NCI-H1436 (cell line): Measurements from ENCODE around the gene SOX8.

ENCODE experiments used
- DNase-seq: peaks from one replicate; lab custom pipeline; 2025; lab: John Stamatoyannopoulos, UW

Gene SOX8

DNA sequence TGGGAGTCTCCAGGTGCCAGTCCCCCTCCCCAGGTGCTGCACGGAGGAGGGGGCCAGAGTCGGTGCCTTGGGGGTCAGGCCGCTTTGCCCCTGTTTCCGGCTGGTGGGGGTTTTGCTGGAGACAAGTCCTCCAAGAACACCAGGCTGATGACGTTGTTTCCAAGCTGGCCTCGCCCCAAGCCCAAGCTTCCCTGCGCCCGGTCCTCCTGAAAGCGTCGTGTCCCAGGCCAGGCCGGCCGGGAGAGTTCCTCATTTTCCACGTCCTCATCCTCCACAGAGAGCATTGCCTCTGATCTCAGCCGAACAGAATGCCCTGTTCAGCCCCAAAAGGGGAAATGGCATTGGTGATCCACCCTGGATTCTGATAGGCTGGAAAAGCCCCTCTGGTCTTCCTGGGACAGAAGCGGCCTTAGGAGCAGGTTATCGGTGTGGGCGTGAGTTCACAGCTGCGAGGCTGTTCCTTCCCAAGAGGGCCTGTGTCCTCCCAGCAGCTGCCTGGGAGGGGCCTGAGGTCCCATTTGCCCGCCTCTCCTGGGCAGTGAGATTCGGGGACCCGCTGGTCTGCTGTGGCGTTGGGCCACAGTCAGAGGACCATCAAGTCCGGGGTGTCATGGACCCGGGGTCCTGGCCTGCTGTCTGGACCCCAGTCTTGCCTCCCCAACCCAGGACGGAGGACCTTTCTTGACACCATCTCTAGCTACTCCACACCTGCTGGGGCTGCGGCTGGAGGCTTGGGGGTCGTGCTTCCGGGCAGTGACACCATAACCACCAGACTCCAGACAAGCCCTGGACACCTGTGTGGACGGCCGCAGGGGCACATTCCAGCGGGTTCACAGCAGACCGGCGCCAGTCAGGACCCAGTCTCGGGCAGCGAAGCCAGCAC lies 7.1 kb downstream of the SOX8 start:
- no peak for DNase-seq

DNA sequence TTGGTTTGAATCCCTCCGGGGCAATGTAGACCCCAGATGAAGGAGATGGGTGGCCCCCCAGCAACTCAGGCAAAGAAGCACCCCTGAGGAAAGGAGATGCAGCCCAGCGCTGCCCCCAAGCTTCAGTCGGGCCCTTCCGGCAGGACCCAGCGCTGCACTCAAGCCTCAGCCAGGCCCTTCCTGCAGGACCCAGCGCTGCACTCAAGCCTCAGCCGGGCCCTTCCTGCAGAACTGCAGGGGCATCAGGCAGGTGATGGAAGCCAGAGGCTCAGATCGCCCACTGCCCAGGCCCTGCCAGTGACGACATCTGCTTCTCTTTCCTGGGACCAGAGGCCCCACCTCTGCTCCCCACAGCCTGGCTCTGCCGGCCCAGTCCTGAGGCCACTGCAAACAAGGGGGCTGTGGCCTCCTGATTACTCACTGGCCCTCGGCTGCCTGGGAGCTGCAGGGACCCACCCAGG lies 7.8 kb downstream of the SOX8 start:
- DNase-seq: no peak

- DNase-seq: no peak
Observed at GRCh38 chr16:990516-991291, 9.1 kb downstream of the SOX8 start.

- no peak for DNase-seq
Observed at GRCh38 chr16:991345-991744, 9.8 kb downstream of the SOX8 start.

- DNase-seq: no peak
Observed at GRCh38 chr16:991773-992172, 10.2 kb downstream of the SOX8 start.

- DNase-seq: no peak
Observed at GRCh38 chr16:993731-994130, 12.2 kb downstream of the SOX8 start.

- no peak for DNase-seq
Observed at GRCh38 chr16:995087-995486, 13.5 kb downstream of the SOX8 start.

- no peak for DNase-seq
Observed at GRCh38 chr16:995783-996182, 14.2 kb downstream of the SOX8 start.

DNA sequence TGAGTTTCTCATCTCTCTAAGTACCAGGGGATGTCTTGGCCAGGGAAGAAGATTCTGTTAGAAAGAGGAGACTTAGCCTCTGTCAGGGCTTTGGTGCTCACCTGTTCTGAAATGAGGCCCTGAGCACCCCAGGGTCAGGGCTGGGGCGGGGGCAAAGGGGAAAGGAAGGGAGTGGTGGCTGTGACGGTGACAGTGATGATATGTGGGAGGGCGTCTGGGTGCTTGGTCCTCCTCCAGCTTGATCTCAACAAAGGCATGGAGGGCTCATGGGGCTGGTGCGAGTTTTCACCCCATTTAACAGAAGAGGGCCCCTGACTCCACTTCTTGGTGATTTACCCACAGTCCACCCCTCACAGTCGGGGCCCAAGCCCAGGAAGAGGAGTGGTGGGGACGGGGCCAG lies 15.1 kb downstream of the SOX8 start:
- no peak for DNase-seq

- DNase-seq: no peak
Observed at GRCh38 chr16:997440-998051, 16.0 kb downstream of the SOX8 start.

DNA sequence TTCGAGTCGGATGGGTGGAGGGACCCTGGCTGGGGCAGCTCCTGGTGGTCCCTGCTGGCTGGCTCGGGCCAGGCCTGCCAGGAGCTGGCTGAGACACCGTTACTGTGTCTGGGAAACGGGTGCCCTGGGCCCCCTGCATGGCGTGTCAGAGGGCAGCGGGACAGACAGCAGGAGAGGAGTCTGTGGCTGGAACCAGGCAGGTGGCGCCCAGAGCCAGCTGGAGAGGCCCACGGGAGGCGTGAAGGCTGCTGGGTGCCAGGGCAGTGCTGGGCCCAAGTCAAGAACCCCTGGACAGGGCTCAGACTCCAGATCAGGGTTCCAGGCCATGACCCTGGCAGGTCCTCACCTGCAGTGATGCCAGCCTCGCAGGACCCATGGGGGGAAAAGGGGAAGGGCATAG lies 16.6 kb downstream of the SOX8 start:
- DNase-seq: no peak

DNA sequence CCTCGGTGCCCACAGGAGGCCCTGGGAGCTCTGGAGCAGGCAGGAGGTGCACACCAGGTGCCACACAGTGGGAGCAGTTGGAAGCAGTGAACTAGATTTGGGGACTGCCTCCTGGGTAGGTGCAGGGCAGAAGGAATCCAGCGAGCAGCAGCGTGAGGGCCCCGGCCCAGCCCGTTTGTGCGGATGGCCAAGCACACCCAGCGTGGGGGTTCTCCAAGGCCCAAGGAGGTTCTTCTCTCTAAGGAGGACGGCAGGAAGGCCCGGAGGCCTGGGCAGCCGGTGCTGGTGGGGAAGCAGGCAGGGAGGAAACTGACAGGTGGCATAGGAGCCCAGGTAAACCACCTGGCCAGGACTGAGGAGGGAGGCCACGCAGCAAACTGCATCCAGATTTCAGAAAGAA lies 17.0 kb downstream of the SOX8 start:
- DNase-seq: no peak

- no peak for DNase-seq
Observed at GRCh38 chr16:999677-1000076, 18.1 kb downstream of the SOX8 start.

GRCh38 chr16:1000608-1001007 lies 19.0 kb downstream of the SOX8 start:
- no peak for DNase-seq

DNA sequence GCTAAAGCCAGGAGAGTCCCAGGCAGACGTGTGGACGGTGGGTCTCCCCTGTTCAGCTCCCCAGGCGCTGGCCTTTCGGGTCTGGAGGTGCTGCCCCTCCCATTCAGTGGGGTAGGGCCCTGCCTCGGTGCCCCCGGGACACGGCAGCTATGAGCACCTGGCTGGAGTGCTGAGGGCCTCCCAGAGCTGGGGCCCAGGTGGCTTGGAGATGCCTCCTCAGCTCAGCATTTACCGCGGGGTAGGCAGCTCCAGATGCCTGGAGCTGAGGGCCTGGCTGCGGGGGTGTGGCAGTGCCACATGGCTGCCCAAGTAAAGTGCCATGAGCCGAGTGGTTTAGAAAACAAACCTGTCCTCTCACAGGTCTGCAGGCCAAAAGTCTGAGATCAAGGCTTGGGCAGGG lies 19.5 kb downstream of the SOX8 start:
- no peak for DNase-seq

DNA sequence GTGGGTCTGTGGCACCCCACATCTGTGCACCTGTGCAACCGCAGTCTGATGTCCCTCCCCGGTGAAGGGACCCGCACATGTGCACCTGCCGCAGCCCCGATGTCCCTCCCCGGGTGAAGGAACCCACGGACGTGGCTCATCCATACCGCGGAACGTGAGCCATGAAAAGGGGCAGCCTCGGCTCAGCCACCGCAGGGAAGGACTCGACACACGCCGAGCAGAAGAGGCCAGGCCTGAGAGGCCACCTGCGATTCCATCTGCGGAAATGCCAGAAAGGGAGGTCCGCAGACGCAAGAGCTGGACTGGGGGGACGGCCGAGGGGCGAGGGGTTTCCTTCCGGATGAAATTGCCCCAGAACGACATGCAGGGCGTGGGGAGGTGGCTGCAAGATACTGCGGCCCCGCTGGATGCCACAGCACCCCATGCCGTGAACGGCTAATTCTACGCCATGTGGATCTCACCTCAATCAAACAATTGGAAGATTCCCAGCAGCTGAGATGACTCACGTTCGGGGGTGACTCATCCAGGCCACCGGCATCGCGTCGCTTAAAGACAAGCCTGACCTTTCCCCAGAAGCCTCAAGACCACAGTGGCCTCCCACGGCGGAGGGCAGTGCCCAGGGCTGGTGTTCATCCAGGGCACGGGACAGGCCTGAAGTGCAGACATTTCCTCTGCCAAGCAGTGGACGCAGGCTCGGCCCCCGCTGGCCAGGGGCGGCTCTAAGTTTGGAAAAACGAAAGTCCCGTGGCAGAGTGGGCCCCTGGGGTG lies 21.0 kb downstream of the SOX8 start:
- no peak for DNase-seq

GRCh38 chr16:1003391-1004347 lies 22.1 kb downstream of the SOX8 start:
- no peak for DNase-seq

- no peak for DNase-seq
Observed at GRCh38 chr16:1005286-1005685, 23.7 kb downstream of the SOX8 start.

GRCh38 chr16:1006781-1007180 lies 25.2 kb downstream of the SOX8 start:
- DNase-seq: no peak

GRCh38 chr16:1007284-1007850 lies 25.8 kb downstream of the SOX8 start:
- DNase-seq: no peak

DNA sequence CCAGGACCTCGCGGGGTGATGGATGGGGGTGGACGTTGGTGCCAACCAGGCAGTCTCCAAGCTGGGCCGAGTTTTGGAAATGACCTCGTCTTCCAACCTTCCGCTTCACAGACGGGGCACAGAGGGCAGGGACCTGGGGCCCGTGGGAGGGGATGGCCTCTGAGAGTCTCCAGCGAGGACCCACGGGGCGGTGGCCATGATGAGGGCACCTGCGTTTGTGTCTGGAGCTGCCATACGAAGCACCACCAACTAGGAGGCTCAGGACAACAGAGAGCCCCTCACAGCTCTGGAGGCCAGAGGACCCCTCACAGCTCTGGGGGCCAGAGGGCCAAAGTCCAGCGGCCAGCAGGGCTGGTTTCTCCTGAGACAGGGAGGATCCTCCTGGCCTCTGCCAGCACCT lies 26.5 kb downstream of the SOX8 start:
- no peak for DNase-seq
